SK-N-SH treated with all-trans-retinoic acid at 6 μM for 48 hours (cell line): Measurements from ENCODE around the gene FETUB.

Experiments
- CREB5 ChIP-seq: fragments of 250-450 bp; sonication (Bioruptor Pico); IDR thresholded peaks from 2 replicates; pipeline ENCODE4 v1.5.1; 2020; ENCODE audit warnings: low read depth, mild to moderate bottlenecking, moderate library complexity
- CSDC2 ChIP-seq: fragments of 250-450 bp; sonication (Bioruptor Pico); IDR thresholded peaks from 2 replicates; pipeline ENCODE4 v1.5.0; 2020; ENCODE audit warnings: mild to moderate bottlenecking, moderate library complexity
- OSR1 ChIP-seq: fragments of 250-450 bp; sonication (Bioruptor Pico); IDR thresholded peaks from 2 replicates; pipeline ENCODE4 v1.8.0; 2022; ENCODE audit warnings: moderate library complexity, mild to moderate bottlenecking, inconsistent platforms
- TOX ChIP-seq: fragments of 250-450 bp; sonication (Bioruptor Pico); IDR thresholded peaks from 2 replicates; pipeline ENCODE4 v1.8.0; 2021; ENCODE audit warnings: mild to moderate bottlenecking, moderate library complexity, borderline replicate concordance
- ZNF8 ChIP-seq: fragments of 450-650 bp; formaldehyde crosslinking; IDR thresholded peaks from 2 replicates; pipeline ENCODE4 v1.5.0; 2020; ENCODE audit warnings: mild to moderate bottlenecking, moderate library complexity
- TF ChIP-seq, protein P1 (sequence below): fragments of 250-450 bp; sonication (Bioruptor Pico); IDR thresholded peaks from 2 replicates; pipeline ENCODE4 v1.8.0; 2020; ENCODE audit warnings: mild to moderate bottlenecking, moderate library complexity, borderline replicate concordance

DNA sequence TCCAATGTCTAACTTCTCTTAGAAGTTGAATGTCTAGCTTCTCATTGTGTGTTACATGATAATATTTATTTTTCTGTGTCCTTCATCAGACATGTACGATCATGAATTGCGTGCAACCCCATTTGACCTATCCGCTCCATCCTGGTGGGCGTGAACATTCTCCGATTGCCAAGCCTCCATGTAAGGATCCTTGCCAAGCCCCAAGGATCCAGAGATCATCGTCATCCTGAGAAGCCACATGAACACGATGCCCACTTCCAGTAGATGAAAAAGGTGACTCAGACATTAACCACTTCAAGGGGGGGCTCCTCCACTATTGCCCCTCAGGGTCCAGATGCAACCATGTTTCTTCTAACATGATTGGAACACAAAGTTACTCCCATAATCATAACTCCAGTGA is 51.5 kb downstream of the FETUB start:
- no peak for TF ChIP-seq TOX (CRISPR knock-in tag)
- TF ChIP-seq, protein P1, sequence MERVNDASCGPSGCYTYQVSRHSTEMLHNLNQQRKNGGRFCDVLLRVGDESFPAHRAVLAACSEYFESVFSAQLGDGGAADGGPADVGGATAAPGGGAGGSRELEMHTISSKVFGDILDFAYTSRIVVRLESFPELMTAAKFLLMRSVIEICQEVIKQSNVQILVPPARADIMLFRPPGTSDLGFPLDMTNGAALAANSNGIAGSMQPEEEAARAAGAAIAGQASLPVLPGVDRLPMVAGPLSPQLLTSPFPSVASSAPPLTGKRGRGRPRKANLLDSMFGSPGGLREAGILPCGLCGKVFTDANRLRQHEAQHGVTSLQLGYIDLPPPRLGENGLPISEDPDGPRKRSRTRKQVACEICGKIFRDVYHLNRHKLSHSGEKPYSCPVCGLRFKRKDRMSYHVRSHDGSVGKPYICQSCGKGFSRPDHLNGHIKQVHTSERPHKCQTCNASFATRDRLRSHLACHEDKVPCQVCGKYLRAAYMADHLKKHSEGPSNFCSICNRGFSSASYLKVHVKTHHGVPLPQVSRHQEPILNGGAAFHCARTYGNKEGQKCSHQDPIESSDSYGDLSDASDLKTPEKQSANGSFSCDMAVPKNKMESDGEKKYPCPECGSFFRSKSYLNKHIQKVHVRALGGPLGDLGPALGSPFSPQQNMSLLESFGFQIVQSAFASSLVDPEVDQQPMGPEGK = no peak
- no peak for TF ChIP-seq ZNF8
- no peak for TF ChIP-seq CREB5 (CRISPR knock-in tag)
- TF ChIP-seq CSDC2 (CRISPR knock-in tag) = no peak
- TF ChIP-seq OSR1 (CRISPR knock-in tag) = no peak
